Breast epithelium (tissue), 4 donors: ENCODE results near the gene SOX15. TPM values are rescaled to one million over a fixed set of nuclear protein-coding genes. Genes with fewer than 3 reads are reported as not detected.

ENCODE experiments used
- DNase-seq, 2 donors: peaks; one replicate each; pipeline ENCODE4 v3.0.0-alpha.2; 2019; ENCODE audit warnings: low spot score in 2 of 2
- H3K27ac ChIP-seq, 2 donors: fragments of 200-600 bp; sonication (generic) in 1 of 2; one replicate each; pipeline ENCODE4 v1.5.1; 2016 to 2019; ENCODE audit warnings: mild to moderate bottlenecking in 1 of 2
- H3K27me3 ChIP-seq, 2 donors: fragments of 200-600 bp; sonication (generic) in 1 of 2; one replicate each; pipeline versions ENCODE4 v1.5.1 to v1.6.0; 2017 to 2019; ENCODE audit warnings: control low read depth in 1 of 2, mild to moderate bottlenecking in 1 of 2
- H3K36me3 ChIP-seq: fragments of 200-600 bp; one replicate; pipeline ENCODE4 v1.5.1; 2019
- H3K4me1 ChIP-seq, 2 donors: fragments of 200-600 bp; sonication (generic); one replicate each; pipeline ENCODE4 v1.5.1; 2016 to 2019; ENCODE audit warnings: control low read depth in 1 of 2
- H3K4me3 ChIP-seq, 3 donors: fragments of 200-600 bp; sonication (generic); 1 replicate in 2 of 3; 2 replicates in 1 of 3; pipeline ENCODE4 v1.5.1; 2016 to 2019; ENCODE audit warnings: mild to moderate bottlenecking in 3 of 3, moderate library complexity in 2 of 3
- H3K9me3 ChIP-seq, 2 donors: fragments of 200-600 bp; sonication (generic) in 1 of 2; one replicate each; pipeline ENCODE4 v1.5.1; 2016 to 2019; ENCODE audit warnings: control low read depth in 1 of 2
- POLR2A ChIP-seq: fragments of 450-650 bp; IDR thresholded peaks from one replicate; pipeline ENCODE4 v1.6.1; 2016; ENCODE audit warnings: antibody characterized with exemption, mild to moderate bottlenecking, moderate library complexity
- POLR2AphosphoS5 ChIP-seq, 3 donors: sonication (generic); formaldehyde crosslinking; IDR thresholded peaks; one replicate each; pipeline ENCODE4 v1.6.1; 2017; ENCODE audit warnings: antibody characterized with exemption in 3 of 3
- intact Hi-C: fragments of 100-400 bp; cut with DNase I; formaldehyde crosslinking; loops from one replicate; pipeline ENCODE4 v1.15.1; 2023; ENCODE audit warnings: low total_unique reads
- total RNA-seq, 3 donors: library from RNA; depleted of rRNA; stranded (reverse); fragments of >200 nt; gene quantifications; one replicate each; pipeline ENCODE4 v1.1.0, GENCODE V29; 2016
- TF ChIP-seq, protein P1 (sequence below), 3 donors: fragments of 450-650 bp; IDR thresholded peaks; one replicate each; pipeline ENCODE4 v1.5.1; 2016 to 2017; ENCODE audit warnings: antibody characterized with exemption in 3 of 3, mild to moderate bottlenecking in 3 of 3, moderate library complexity in 3 of 3

SOX15 gene
- total RNA-seq = 1 to 10 TPM; 1.3 to 4.1 (median 1.6) TPM

DNA sequence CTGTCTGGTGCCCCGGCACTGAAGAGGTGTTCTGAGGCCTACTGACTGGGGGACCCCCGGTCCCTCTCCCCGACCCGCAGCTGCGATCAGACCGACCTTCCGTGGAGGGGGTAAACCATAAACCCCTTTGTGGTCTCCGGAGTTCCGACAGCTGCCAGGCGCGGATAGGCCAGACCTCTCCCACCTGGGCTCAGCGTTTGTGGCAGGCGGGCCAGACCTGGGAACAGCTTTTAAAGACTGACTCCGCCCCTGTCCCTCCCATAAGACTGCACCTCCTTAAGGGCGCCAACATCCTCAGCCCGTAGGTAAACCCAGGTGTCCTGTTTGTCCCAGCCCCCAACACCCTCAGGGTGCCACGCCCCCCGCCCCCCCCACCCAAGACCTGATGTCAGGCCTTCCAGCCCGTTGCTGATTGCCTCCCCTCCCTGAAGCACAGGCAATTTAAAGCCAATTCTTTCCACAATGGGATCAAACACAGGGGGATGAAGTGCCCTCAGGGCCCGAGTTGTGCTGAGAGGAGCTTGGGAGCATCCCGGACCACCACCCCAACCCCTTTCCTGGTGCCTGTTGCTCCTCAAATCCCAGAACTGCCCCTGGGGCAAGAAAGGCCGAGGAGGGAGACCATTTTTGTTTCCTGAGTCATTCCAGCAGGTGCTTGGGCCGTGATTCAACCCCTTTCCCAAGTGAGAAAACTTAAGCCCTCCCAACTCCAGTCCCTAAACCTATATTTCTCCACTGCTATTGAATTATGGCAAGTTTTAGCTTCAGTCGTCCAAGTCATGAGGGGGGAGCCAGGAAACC is at the start of gene SOX15:
TSS of gene SOX15 (minus strand) at position 204 of the 801 bp plus-strand sequence. CDS start 418 bp downstream, outside the sequence.
- Histone ChIP-seq H3K27ac (peak within 1 kb of the TSS; percentile 68 to 80), H3K4me3 (peak within 1 kb of the TSS; percentile 32 to 79 (median 60)), H3K36me3 (peaks cover 12% of the 10 kb centered on the region), H3K27me3 (no peaks in the 10 kb centered on the region), H3K4me1 (peaks cover 2 to 6% of the 10 kb centered on the region in 2 donors), H3K9me3 (no peaks in the 10 kb centered on the region)
- TF ChIP-seq, protein P1, sequence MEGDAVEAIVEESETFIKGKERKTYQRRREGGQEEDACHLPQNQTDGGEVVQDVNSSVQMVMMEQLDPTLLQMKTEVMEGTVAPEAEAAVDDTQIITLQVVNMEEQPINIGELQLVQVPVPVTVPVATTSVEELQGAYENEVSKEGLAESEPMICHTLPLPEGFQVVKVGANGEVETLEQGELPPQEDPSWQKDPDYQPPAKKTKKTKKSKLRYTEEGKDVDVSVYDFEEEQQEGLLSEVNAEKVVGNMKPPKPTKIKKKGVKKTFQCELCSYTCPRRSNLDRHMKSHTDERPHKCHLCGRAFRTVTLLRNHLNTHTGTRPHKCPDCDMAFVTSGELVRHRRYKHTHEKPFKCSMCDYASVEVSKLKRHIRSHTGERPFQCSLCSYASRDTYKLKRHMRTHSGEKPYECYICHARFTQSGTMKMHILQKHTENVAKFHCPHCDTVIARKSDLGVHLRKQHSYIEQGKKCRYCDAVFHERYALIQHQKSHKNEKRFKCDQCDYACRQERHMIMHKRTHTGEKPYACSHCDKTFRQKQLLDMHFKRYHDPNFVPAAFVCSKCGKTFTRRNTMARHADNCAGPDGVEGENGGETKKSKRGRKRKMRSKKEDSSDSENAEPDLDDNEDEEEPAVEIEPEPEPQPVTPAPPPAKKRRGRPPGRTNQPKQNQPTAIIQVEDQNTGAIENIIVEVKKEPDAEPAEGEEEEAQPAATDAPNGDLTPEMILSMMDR (IDR thresholded peaks at IDR 0.05) = no peak
- TF ChIP-seq POLR2AphosphoS5 (IDR thresholded peaks at IDR 0.05) (no peak), POLR2A (no peak)
- DNase-seq = no peak
- intact Hi-C loops = no loop called here

DNA sequence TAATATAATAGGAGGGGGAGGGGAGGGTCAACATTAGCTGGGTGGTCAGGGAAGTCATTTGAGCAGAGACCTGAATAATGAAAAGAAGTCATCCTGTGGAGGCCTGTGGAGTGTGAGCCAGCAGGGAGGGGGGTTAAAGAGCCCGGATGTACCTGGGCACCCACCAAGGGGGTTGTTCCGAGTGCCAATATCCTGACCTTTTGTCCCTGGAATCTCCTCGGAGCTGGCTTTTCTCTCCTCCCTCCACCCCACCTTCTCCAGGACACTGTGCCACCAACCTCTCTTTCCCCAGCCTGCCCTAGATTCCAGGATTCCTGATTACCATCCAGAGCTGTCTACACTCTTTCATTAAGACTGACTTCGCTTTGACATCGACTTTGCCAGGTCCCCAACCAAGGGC is 46.3 kb upstream of the SOX15 start:
- intact Hi-C loops = no loop called here
- Histone ChIP-seq H3K27me3 (no peaks in the 10 kb centered on the region), H3K9me3 (no peaks in the 10 kb centered on the region), H3K4me3 (no peak overlapping the region), H3K4me1 (no peaks in the 10 kb centered on the region), H3K27ac (no peak overlapping the region), H3K36me3 (no peaks in the 10 kb centered on the region)
- no peak for TF ChIP-seq POLR2AphosphoS5 (IDR thresholded peaks at IDR 0.05)
- no peak for DNase-seq

DNA sequence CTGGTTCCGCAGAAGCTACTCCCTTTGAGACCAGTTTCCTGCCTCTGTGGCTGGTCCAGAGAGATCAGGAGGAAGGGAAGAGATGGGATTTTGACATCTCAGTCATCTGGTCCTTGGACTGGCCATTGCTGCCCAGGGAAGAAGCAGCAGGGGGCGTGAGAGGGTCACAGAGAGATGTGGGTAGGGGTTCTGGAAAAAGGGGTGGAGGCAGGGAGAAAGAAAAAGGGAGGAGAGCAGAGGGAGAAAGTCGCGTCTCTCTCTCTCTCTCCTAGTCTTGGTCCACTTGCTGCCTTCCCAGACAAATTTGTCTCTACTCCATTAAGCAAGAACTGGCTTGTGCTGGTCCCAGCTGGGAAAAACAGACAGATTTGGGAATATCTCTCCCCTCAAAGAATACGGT is 44.5 kb upstream of the SOX15 start:
- H3K27ac ChIP-seq = no peak overlapping the region
- H3K27me3 ChIP-seq = no peaks in the 10 kb centered on the region
- no peak for DNase-seq
- no peak overlapping the region for H3K4me3 ChIP-seq
- no peaks in the 10 kb centered on the region for H3K36me3 ChIP-seq
- TF ChIP-seq POLR2AphosphoS5 (IDR thresholded peaks at IDR 0.05) (no peak), POLR2A (no peak)
- TF ChIP-seq, protein P1 (IDR thresholded peaks at IDR 0.05) = no peak
- intact Hi-C loops = no loop called here
- no peaks in the 10 kb centered on the region for H3K9me3 ChIP-seq
- H3K4me1 ChIP-seq = no peaks in the 10 kb centered on the region

DNA sequence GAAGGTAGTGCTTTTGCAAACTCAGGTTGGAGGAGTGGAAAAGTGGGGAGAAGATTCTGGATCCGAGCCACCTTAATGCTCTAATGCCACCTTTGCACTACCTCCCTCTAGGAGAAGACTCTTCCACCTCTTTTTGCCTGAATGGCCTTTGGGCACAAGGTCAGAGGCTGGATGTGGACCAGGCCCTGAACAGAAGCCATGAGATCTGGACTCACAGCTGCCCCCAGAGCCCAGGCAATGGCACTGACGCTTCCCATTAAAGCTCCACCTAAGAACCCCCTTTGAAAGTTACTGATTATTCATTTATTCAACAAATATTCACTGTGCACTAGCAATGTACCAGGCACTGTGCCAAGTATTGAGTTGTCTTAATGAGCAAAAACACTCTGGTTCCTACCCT is 43.2 kb upstream of the SOX15 start:
- no peak overlapping the region for H3K27ac ChIP-seq
- intact Hi-C loops = no loop called here
- DNase-seq = no peak
- H3K9me3 ChIP-seq = no peaks in the 10 kb centered on the region
- no peaks in the 10 kb centered on the region for H3K27me3 ChIP-seq
- TF ChIP-seq POLR2AphosphoS5 (IDR thresholded peaks at IDR 0.05) (no peak), POLR2A (no peak)
- TF ChIP-seq, protein P1 (IDR thresholded peaks at IDR 0.05) = no peak
- no peaks in the 10 kb centered on the region for H3K36me3 ChIP-seq
- H3K4me1 ChIP-seq = no peaks in the 10 kb centered on the region
- H3K4me3 ChIP-seq = no peak overlapping the region

DNA sequence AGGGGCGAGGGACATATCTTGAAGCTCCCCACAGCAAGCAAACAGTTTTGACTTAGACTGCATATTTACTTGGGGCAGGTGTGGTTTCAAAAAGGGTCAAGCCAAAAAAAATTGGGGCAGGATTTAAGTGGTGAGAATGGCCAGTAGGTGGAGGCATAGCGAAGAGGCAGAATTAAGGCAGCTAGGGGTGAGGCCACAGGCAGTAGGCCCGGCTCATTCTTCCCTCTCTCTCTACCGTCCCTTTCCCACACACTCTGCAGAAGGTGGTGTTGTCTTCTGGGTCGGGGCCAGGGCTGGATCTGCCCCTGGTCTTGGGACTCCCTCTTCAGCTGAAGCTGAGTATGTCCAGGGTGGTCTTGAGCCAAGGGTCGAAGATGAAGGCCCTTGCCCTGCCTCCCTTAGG is 42.6 kb upstream of the SOX15 start:
- TF ChIP-seq, protein P1 (IDR thresholded peaks at IDR 0.05) = peak in 2 of 3 donors; percentile 34 to 38
- TF ChIP-seq POLR2A (no peak), POLR2AphosphoS5 (IDR thresholded peaks at IDR 0.05) (no peak)
- intact Hi-C loops = no loop called here
- Histone ChIP-seq H3K27ac (no peak overlapping the region), H3K27me3 (no peaks in the 10 kb centered on the region), H3K9me3 (no peaks in the 10 kb centered on the region), H3K36me3 (no peaks in the 10 kb centered on the region), H3K4me3 (no peak overlapping the region), H3K4me1 (no peaks in the 10 kb centered on the region)
- no peak for DNase-seq
